Activated T-cell treated with anti-CD3 and anti-CD28 coated beads for 24 hours (primary cell): Measurements from ENCODE around the gene MINDY4.

Source experiments
- DNase-seq: peaks from one replicate; pipeline ENCODE4 v3.0.0-alpha.2; 2020; ENCODE audit warnings: low read depth

Gene MINDY4

DNA sequence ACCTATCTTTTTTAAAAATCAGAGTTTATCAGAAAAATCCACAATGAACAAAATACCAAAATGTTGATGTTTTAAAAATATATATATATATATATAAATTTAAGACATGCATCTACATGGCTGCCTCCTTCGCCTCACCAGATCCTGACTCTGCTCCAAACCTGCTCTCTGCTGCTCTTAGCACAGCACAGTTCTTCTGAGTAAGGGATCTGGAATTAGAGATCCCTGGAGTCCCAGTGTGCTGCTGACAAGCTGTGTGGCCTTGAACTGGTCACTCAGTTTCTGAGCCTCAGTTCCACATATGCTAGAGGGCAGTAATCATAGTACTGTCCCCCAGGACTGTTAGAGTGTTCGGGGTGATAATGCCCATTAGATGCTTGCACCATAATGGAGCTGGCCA lies 87.4 kb downstream of the MINDY4 start:
- DNase-seq, result no peak

DNA sequence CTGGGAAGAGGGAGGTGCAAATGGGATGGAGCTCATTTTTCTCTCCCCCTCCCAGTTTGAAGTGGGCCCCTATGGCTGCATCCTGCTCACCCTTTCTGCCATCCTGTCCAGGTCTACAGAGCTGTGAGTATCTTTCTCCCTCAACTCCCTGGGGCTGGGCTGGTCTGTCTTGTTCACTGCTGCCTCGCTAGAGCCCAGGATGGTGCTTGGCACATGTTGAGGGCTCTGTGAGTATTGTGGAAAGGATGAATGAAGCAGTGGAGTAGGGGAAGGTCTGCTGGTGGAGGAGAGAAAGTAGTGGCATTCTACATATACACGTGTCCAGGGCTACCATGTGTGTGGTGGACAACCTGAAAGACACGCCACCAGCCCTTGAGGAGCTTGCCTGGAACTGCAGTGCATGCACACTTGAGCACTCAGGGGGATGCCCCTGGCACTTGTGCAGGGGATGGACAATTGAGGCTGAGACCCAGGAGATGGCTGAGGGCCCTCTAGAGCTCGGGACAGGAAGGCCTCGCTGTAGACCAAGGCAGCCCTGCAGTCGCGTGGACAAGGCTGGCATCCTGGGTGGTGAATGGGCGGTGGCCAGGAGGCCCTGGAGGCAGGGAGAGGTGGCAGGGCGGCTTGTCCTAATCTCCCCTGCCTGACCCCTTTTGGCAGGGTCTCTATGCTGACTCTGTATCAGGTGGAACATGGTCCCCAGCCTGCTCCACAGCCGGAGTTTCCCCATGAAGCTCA lies 88.2 kb downstream of the MINDY4 start:
- DNase-seq, result no peak

DNA sequence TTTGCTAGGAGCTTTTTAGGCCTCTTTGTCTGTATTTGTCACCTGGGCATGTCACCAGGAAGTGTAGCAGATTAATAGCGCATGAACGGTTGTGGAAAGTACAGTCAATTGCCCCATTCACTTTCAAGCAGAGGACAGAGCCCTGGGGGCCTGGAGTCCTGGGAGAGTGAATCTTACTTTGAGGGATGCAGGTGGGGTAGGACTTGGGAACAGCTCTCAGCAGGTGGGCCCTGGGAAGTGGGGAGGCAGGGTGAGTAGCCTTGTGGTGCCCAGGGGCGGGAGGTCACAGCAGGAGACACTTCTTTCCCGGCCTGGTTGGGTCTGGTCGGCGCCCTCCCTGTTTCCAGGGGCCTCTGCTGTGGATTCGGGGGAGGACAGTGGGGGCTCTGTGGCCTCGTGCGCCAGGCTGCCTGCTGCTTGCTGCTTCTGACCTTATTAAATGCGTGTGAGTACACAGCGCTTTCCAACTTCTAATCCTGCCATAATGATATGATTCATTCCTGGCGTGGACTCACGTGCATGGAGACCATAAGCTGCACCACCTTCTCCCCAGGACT lies 88.8 kb downstream of the MINDY4 start:
- DNase-seq, result no peak

DNA sequence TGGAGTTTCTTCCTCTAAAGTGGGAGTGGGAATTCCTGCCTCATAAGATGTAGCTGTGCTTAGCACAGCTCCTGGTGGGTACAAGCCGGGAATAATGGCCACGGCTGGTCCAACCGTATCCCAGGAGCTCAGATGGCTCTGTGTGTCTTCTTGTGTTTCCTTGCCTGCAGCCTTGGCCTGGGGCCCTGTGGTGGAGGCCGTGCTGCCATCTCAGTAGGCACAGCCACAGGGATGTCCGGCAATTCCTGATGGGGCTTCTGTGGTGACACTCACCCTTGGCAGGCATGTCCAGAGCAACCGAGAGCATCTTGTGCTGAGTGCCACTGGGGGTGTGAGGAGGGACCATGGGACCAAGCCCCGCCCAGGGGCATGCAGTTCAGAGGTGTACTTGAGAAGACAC lies 90.4 kb downstream of the MINDY4 start:
- DNase-seq, result no peak

DNA sequence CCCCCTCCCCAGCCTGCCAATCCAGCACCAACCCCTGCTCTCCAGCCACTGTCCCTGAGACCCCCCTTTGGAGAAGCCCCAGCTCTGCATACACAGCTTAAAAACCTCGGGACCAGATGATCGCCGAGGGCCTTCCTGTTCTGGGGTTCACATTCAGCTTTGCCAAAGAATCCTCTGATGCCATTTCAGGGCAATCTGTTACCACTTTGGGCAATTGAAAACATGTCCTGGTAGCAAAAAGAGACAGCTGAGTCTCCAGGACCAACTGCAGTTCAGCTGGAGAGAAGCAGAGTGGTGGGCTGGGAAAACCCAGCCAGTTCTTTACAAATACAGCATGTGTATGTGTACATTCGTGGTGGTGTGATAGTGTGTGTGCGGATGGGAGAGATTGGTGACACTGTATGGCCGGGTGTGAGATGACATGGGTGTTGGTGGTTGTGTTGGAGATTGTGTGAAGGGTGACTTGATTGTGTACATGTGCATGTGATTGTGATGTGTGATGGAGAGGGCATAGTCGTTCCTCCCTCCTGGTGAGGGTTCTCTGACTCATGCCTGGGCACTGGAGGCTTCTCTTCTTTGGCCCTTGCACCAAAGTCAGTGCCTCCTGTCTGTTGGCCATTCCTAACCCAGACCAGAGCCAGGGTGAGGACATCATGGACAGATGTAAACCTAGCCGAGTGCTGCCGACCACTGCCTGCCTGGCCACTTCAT lies 91.9 kb downstream of the MINDY4 start:
- DNase-seq, result no peak

DNA sequence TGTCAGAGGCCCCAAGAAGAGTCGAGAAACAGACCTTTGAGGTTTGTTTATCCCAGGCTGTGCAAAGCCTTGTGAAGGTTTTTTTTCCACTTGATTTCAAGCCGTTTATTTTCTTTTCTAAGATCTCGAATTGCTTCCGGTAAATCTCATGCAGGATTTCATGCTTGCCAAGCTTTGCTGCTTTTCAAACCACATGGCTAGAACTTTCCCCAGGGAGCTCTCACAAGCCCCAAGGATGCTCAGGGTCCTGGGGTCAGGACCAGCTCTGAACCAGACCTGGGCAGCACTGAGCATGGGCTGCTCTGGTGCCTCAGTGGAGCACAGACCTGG lies 92.5 kb downstream of the MINDY4 start:
- DNase-seq, result no peak

DNA sequence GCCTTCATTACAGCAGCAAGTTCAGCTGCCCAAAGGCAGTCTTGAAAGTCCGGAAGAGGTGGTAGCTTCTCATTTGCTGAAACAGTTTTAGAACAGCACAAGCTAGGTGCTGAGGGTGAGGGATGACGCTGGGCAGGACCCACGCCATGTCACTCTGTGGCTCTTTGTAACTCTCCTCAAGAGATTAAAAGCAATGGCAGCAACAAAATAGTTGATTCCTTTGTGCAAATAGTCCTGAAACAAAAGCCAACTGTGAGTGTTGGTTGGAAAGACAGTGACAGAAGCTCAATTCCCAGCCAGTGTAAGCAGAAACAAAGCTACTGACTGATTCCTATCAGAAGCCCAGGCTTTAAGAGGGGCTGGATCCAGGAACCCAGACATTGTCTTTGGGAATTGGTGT lies 92.9 kb downstream of the MINDY4 start:
- DNase-seq, result no peak

DNA sequence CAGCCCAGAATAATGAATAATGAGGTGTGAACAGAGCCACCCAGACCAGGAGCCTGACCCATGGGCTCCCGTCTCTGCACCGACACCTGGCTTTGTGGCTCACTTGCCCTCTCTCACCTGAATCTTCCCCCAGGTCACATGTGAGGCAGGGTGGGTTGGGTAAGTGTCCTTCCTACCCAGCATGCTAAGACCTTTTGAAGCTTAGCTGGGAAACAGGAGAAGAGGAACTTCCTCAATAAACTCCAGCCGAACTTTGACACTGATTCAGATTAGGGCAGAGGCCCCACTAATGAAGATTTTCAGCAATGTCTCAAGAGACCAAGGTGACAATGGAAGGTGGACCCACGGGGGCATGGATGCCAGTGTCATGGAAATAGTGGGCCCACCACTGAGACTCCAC lies 93.9 kb downstream of the MINDY4 start:
- no peak for DNase-seq

DNA sequence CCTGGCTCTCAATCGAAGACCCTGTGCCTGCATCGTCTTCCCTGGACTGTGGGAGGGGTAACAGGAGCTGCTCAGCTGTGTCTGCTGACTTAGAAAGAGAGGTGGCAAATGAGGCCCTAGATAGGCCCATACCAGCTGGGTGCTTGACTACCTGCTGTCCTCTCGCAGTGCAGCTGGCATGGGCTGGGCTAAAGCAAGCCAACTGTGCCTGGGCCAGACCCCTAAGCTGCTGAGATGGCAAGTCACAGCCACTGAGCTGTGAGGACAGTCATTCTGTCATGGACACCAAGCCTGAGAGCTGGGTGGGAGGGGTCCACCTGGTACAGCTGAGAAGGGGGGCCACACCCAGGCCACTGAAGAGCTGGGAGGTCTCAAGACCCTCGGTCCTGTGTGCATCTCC lies 94.6 kb downstream of the MINDY4 start:
- no peak for DNase-seq

DNA sequence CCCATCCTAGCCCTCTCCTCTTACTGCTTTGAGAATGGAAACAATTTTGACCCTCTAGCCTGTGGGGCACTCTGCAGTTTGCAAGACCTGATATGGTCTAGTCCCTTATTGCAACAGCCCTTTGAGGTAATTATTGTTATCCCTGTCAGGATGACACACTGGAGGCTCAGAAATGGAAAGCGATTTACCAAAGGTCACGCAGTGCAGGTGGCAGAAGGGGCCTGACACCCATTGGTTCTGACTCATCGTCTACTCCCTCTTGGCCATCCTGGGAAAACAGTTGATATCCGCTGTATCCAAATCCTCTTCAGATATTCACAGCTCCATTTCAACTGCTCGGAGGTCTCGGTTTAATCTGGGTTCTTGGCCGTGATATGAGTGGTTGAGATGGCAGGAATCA lies 95.7 kb downstream of the MINDY4 start:
- no peak for DNase-seq

DNA sequence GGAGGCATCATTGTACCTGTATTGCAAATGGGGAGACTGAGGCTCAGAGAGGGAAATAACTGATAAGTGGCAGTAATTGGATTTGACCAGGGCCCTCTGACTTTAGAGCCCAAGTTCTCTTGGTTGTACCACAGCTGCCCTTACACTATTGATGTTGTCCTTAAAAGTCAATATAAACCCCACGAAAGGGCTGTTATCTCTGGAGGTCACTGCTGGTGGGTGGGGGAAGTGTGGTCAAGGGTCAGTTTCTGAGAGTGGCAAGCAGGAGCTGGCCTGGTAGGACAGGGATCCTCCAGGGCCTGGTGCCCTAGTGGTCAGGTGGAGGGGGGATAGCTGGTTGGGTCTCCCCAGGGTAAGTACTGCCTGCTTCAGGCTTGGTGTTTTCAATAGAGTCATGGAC lies 96.3 kb downstream of the MINDY4 start:
- no peak for DNase-seq

DNA sequence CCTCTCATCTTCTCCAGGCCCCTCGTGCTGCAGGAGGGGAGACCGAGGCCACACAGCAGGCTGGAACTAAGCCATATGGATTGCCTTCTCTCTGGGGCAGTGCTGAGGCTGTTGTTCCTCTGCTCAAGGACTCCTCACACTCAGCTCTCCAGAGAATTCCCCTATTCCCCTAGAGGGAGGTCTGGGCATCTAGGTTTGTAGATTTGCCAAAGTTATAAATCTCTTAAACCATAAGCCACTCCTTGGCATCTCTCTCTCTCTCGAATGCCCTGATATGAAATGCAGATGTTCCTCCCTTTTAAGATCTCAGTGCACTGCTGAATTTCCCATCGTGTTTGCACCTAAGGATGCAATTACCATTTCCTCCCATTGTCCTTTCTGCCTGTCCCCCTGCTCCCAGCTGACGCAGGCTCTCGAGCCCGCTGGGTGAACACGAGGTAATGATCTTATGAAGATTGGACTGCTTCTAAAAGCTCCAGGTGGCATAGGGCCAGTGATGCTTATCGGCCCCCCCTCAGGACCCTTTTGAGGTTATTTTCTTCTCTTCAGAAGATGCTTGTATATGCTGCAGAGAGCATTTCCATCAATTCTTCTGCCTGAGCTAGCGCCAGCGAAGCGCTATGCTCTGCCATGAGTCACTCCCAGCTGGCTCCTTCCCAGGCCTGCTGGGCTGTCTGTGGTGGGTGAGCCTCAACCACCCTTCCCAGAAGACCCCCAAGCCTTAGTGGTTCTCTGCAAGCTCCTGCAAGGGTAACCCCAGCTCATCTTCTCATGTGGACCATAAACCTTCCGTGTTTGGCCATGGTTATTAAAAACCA lies 98.8 kb downstream of the MINDY4 start:
- no peak for DNase-seq

DNA sequence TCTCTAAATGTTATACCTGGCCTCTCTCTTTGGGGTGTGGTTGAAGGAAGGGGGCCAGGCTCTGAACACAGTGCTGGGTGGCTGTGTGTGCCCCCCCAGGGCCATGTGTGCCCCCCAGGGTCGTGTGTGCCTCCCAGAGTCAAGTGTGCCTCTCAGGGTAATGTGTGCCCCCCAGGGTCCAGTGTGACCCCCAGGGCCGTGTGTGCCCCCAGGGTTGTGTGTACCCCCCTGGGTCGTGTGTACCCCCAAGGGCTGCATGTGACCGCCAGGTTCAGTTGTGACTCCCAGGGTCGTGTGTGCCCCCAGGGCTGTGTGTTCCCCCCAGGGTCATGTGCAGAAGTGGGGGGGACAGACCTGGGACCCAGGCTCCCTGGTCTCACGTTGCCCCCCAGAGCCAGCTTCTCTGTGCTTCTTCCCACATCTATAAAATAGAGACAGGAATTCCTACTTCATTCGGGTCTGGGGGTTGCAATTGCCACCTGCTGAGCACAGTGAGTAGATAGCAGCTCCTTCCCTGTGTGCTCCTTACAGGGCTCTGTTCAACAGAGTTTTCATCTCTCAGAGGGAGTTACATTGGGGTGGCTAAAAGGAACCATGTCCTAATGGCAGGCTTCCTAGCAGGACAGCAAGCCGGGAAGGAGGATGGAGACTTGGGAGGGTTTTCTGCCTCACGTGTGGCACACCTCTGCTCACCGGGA lies 99.8 kb downstream of the MINDY4 start:
- no peak for DNase-seq

DNA sequence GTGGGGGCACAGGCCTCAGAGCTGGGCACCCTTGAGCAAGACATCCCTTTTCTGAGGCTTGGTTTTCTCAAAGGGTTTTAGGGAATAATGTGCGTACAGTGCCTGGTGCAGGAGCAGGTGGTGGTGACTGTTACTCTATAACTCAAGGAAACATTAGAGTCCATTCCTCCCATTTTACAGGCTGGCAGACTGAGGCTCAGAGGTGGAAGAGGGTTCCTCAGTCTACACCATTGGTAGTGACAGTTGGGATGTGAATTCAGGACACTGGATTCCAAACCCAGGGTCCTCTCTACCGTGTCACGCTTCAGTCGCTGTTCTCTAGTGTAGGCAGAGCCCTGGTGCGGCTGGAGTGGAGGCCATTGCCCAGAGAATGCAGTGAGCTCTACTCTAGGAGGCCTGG lies 100.4 kb downstream of the MINDY4 start:
- DNase-seq, result no peak

DNA sequence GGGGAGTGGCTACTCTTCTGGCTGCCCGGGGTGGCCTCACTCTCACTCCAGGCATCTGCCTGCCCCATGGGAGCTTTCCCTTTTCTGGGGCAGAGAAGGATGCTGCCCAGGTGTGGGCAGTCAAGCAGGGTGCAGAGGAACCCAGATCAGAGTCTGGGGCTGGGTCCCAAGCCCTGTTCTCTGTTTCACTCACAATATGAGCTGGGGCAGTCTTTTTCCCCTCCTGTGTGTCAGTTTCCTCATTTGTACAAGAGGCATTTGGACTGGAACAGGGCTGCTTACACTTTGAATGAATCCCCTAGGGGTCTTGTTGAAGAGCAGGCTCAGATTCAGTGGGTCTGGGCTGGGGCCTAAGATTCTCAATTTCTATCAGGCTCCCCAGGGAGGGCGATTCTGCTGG lies 102.0 kb downstream of the MINDY4 start:
- DNase-seq, result no peak

DNA sequence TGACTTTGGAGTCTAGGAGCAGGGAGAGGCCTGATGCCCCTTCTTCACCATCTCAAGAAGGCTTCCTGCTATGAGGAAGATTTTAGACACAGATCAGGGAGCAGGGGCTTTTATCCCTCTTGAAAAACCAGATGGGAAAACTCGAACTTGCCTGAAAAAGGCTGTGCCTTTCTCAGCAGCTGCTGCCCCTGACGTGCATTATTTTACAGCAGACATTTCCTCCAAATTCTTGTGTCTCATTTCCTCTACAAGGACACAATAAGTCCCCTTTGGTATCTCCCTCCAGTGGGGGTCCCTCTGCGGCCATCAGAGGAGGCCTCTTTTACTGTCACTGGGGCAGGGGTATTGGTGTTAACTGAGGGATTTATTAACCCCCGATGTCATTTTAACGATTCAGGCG lies 102.4 kb downstream of the MINDY4 start:
- no peak for DNase-seq

DNA sequence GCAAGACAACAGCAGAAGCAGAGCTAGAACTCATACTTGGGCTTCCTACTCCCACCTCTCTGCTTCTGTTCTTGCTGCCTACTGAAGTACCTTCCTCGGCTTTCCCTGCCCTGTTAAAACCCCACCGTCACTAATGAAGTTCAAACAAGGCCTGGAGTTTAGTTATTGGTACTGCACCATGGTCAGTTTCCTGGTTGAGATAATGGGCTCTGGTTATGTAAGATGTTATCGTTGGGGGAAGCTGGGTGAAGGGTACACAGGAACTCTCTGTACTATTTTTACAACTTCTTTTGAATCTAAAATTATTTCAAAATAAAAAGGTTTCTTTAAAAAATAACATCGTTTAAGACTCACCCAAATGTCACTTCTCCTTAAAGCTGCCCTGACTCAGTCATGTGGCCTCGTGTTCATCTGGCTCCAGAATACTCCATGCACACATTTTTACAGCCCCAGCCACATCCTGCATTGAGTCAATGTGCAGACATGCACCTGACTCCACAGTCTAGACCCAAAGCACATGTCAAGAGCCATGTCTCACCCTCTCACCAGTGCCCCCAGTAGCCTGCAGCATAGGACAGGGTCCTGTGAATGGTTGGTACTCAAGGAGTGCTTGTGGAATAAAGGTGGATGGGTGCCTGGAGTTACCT lies 103.6 kb downstream of the MINDY4 start:
- DNase-seq, result no peak

DNA sequence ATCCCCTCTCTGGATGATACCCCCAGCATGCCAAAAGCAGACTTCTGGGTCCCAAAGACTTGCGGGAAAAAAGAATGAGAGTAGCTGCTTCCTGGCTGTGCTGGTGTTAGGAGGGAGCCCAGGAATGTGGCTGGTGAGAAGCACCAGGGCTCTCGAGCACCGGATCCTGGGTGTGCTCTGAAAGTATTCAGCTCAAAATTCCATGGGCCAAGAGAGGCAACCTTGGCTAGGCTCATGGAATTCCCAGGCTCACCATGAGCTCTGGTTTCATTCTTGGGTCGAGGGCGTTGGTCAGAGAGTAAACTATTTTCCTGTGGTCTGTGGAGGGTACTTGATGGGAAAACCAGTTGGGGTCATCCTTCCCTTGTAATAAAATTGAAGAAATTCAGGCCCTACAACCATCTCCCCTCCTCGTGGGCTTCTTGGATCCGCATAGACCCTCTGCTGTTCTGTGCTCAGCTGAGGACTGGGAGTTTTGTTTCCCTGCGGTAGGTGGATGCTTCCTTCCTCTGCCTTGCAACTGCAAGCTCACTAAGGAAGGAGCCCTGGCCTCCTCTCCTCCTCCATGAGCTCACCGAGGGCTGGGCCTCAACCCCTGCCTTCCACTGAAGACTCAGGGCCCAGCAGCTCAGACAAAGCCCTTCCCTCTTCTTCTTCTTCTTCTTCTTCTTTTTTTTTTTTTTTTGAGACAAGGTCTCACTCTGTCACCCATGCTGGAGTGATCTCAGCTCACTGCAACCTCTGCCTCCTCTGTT lies 106.0 kb downstream of the MINDY4 start:
- DNase-seq, result no peak

DNA sequence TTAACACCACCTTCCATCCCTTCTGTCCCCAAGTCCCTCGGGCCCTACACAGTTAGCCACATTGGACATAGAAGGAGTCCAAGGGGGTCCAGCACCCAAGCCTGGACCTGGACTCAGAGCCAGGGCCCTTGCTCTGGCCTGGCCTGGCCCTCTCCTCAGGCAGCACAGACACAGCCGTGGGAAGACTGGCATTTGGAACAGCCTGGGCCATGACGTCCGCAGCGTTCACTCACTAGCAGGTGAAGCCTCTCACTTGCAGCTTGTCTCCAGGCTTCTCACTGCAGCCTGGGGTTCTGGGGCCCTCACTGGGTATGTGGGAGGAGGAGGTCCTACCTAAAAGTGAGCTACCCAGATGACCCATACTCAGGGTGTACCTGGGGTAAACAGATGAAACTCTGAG lies 106.8 kb downstream of the MINDY4 start:
- no peak for DNase-seq

DNA sequence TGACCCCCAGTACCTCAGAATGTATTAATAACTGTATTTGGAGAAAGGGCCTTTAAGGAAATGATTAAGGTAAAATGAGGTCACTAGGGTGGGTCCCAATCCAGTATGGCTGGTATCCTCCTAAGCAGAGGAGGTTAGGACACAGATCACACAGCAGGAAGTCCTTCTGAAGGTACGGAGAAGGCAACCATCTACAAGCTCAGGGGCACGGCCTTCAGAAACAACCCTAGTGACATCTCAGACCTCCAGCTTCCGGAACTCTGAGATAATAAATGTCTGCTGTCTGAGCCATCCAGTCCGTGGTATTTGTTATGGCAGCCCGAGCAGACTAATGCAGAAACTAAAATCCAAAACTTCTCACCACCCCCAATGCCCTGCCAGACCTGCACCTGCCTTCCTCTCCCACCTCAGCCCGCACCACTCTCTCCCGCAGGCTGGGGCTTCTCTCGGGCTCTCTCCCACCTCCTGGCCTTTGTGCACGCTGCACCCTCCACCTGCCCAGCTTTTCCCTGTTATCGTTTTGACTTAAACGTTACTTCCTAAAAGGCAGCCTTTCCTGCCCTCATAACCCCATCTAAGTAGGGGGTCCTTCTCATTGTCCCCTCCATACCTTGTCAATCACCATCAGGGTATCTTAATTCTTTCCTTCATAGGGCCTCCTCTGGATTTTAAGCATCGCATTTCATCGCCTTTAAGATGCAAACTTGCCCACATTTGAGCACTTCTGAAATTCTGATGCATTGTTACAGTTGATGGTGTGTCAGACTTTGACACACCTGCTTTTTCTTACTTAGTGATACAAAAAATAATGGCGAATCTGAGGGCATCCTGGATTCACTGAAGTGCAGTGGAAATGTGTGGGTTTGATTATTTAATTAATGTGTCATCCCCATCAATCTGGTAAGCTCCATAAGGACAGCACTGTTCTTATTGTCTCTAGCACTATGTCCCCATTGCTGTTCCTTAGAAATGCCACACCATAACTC lies 108.2 kb downstream of the MINDY4 start:
- DNase-seq, result no peak
